GM12878 (cell line): ENCODE results near the gene FBRSL1.

Experiments
- CEBPB ChIP-seq, 2 experiments: fragments of 150-350 bp in 1 of 2; IDR thresholded peaks; 2 replicates each; pipeline ENCODE4 v1.6.1; 2012 to 2014; ENCODE audit warnings: low read depth in 2 of 2, low read length in 2 of 2, borderline replicate concordance in 1 of 2, inconsistent platforms in 1 of 2
- CREB1 ChIP-seq: IDR thresholded peaks from 2 replicates; pipeline ENCODE4 v1.6.1; 2012; ENCODE audit warnings: low read depth, mild to moderate bottlenecking, inconsistent platforms
- EGR1 ChIP-seq, 2 experiments: IDR thresholded peaks; 1 replicate in 1 of 2; 2 replicates in 1 of 2; pipeline ENCODE4 v1.6.1; 2011 to 2012; ENCODE audit warnings: low read depth in 2 of 2, low read length in 2 of 2, borderline replicate concordance in 1 of 2, mild to moderate bottlenecking in 1 of 2, moderate library complexity in 1 of 2
- MXI1 ChIP-seq: fragments of 150-350 bp; IDR thresholded peaks from 2 replicates; pipeline ENCODE4 v1.6.1; 2011; ENCODE audit warnings: low read depth, mild to moderate bottlenecking, inconsistent platforms, low read length, improper control_type of control experiment
- TF ChIP-seq, protein P1 (sequence below), 3 experiments: IDR thresholded peaks in 2 of 3; conservative IDR thresholded peaks in 1 of 3; 2 replicates each; pipeline ENCODE4 v1.5.1; 2011; ENCODE audit warnings: low read depth in 3 of 3, low read length in 3 of 3, mild to moderate bottlenecking in 3 of 3, control low read depth in 2 of 3, moderate library complexity in 2 of 3, inconsistent platforms in 1 of 3, mixed read lengths in 1 of 3; ENCODE audit not compliant: control insufficient read depth in 2 of 3, insufficient read depth in 1 of 3; ENCODE audit errors: extremely low read depth in 1 of 3
- TF ChIP-seq, protein P2 (sequence below): fragments of 150-350 bp; IDR thresholded peaks from 2 replicates; pipeline ENCODE4 v1.6.1; 2016; ENCODE audit warnings: low read depth, low read length
- TF ChIP-seq, protein P3 (sequence below): IDR thresholded peaks from 2 replicates; pipeline ENCODE4 v1.6.1; 2011; ENCODE audit warnings: borderline replicate concordance, low read depth, mild to moderate bottlenecking, moderate library complexity, low read length; ENCODE audit not compliant: insufficient read depth, poor library complexity, severe bottlenecking

DNA sequence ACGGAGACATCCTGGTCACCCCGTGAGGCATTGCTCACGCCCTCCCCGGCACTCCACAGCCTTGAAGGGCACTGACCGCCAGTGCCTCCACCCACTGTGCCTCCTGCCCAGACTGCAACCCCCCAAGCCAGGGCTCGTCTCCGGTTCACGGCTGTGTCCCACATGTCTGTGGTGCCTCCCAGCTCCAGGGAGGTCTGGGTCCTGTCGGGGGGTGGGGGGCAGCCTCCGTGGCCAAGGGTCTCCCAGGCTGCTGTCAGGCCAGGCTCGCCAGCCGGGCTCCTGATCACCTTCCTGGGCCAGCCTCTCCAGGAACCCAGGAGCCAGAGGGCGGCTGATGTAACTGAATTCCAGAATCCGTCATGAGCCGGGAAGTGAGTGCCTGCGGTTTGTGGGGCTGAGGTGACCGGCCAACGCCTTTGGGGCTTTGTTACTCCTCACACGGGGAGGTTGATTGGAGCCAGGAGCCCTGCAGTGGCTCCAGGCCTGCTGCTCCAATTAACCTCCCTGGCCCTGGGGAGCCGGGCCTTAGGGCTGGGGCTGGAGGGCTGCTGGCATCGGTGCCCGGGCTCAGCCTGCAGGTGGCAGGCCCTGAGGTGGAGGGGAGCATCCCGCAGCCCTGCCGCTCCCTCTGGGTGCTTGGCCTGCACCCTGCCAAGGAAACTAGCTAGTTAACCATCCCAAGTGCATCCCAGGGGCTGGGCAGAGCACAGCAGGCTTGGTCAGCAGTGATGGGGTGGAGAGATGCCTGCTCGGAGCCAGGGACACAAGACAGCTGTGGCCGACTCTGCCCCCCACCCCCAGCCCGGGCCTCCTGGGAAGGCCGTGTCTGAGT, 36.4 kb upstream of the FBRSL1 start:
- no peak for TF ChIP-seq CREB1
- TF ChIP-seq MXI1 = no peak
- TF ChIP-seq, protein P1, sequence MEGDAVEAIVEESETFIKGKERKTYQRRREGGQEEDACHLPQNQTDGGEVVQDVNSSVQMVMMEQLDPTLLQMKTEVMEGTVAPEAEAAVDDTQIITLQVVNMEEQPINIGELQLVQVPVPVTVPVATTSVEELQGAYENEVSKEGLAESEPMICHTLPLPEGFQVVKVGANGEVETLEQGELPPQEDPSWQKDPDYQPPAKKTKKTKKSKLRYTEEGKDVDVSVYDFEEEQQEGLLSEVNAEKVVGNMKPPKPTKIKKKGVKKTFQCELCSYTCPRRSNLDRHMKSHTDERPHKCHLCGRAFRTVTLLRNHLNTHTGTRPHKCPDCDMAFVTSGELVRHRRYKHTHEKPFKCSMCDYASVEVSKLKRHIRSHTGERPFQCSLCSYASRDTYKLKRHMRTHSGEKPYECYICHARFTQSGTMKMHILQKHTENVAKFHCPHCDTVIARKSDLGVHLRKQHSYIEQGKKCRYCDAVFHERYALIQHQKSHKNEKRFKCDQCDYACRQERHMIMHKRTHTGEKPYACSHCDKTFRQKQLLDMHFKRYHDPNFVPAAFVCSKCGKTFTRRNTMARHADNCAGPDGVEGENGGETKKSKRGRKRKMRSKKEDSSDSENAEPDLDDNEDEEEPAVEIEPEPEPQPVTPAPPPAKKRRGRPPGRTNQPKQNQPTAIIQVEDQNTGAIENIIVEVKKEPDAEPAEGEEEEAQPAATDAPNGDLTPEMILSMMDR (IDR thresholded peaks at IDR 0.05 in 2 of 3, conservative IDR thresholded peaks at IDR 0.05 in 1 of 3; ENCODE audit: control insufficient read depth in 2 of 3, extremely low read depth in 1 of 3, insufficient read depth in 1 of 3, low read depth in 3 of 3, low read length in 3 of 3) = no peak
- no peak for TF ChIP-seq CEBPB (IDR thresholded peaks at IDR 0.05; ENCODE audit: borderline replicate concordance in 1 of 2, low read depth in 2 of 2, low read length in 2 of 2)
- TF ChIP-seq, protein P2, sequence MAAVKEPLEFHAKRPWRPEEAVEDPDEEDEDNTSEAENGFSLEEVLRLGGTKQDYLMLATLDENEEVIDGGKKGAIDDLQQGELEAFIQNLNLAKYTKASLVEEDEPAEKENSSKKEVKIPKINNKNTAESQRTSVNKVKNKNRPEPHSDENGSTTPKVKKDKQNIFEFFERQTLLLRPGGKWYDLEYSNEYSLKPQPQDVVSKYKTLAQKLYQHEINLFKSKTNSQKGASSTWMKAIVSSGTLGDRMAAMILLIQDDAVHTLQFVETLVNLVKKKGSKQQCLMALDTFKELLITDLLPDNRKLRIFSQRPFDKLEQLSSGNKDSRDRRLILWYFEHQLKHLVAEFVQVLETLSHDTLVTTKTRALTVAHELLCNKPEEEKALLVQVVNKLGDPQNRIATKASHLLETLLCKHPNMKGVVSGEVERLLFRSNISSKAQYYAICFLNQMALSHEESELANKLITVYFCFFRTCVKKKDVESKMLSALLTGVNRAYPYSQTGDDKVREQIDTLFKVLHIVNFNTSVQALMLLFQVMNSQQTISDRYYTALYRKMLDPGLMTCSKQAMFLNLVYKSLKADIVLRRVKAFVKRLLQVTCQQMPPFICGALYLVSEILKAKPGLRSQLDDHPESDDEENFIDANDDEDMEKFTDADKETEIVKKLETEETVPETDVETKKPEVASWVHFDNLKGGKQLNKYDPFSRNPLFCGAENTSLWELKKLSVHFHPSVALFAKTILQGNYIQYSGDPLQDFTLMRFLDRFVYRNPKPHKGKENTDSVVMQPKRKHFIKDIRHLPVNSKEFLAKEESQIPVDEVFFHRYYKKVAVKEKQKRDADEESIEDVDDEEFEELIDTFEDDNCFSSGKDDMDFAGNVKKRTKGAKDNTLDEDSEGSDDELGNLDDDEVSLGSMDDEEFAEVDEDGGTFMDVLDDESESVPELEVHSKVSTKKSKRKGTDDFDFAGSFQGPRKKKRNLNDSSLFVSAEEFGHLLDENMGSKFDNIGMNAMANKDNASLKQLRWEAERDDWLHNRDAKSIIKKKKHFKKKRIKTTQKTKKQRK = no peak
- no peak for TF ChIP-seq EGR1 (IDR thresholded peaks at IDR 0.05; ENCODE audit: borderline replicate concordance in 1 of 2, low read depth in 2 of 2, low read length in 2 of 2)
- TF ChIP-seq, protein P3, sequence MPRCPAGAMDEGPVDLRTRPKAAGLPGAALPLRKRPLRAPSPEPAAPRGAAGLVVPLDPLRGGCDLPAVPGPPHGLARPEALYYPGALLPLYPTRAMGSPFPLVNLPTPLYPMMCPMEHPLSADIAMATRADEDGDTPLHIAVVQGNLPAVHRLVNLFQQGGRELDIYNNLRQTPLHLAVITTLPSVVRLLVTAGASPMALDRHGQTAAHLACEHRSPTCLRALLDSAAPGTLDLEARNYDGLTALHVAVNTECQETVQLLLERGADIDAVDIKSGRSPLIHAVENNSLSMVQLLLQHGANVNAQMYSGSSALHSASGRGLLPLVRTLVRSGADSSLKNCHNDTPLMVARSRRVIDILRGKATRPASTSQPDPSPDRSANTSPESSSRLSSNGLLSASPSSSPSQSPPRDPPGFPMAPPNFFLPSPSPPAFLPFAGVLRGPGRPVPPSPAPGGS = no peak
